NB4 (cell line): ENCODE data around the gene BCKDHB.

Experiments used
- CTCF ChIP-seq: IDR thresholded peaks from one replicate; pipeline ENCODE4 v1.5.1; 2012; ENCODE audit warnings: low read depth, low read length
- POLR2A ChIP-seq: IDR thresholded peaks from 2 replicates; pipeline ENCODE4 v1.6.1; 2011; ENCODE audit warnings: mild to moderate bottlenecking; ENCODE audit not compliant: insufficient read length; ENCODE audit errors: extremely low read depth

GRCh38 chr6:80251321-80251720, 144.8 kb downstream of the BCKDHB start:
- TF ChIP-seq POLR2A = no peak
- no peak for TF ChIP-seq CTCF
